HG03571 (cell line): ENCODE results near the gene ANKS1B.
A peak's percentile ranks its signal among the peaks of the same experiment; 100 is the strongest.
"Not testable (repeated sequence)": the region's sequence is repeated elsewhere in the genome, so short reads cannot be mapped to it uniquely, and the experiment has no call there.

Source experiments
- ATAC-seq: cut with Tn5 transposase; IDR thresholded peaks from one replicate; pipeline ENCODE4 v1.9.1; 2021; ENCODE audit not compliant: unreplicated experiment

Gene ANKS1B

DNA sequence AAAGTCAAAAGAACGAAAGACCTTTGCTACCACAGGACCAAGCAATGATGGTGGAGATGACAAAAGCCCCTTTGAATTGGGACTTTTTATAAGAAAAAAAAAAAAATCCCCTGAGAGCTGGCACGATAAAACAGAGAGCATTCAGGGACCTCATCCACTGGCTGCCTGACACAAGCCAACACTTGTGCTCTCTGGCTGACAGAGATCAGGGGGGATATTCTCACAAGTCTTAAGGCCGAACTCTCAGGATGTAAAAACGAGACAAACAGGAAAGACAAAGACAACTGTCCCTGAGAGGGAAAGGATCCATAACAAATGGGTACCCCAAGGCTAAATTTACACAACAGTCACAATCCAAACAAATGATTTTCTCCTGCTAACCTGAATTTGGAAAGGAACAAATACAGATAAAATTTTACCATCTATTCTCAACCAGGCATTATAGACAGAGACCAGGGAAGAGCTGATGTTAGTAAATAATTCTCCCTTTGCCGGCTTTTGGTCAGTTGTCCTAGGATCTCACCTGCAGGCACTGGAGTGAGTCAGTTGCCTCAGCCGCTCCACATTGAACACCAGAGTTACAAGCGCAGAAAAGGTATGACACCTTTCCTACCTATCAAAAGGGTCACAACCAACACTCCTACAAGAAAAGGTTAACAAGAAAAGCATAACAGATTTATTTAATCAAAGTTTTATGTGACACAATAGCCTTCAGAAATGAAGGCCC, 375.1 kb downstream of the ANKS1B start:
- no peak for ATAC-seq

DNA sequence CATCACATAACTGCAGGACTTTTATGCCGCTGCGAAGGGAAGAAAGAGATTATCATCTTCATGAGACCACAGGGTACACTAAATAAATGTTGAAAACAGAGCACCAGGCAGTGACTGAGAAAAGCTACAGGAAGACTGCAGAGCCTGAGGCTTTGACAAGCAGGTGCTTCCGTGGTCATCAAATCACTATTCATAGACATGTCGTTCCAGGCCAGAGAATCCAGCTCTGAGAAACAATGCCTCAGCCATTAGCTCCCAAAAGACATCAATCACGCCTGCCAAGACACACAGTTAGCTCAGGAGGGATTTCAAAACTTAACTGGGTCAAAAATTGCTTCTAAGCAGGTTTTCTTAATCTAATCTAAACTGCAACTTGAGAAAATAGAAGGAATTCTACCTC, 384.3 kb downstream of the ANKS1B start:
- peak; percentile 88 for ATAC-seq

DNA sequence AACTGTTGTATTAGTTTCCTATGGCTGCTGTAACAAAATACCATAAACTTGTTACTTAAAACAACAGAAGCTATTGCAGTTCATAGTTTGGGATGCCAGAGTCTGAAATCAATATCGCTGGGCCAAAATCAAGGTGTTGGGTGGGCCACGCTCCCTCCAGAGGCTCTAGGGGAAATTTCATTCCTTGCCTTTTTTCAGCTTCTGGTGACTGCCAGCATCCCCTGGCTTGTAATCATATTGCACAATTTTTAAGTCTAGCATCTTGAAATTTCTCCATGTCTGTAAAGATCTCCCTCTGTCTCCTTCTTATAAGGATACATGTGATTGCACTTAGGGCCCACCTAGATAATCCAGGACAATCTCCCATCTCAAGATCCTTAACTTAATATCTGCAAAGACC, 386.0 kb downstream of the ANKS1B start:
- ATAC-seq: no peak

DNA sequence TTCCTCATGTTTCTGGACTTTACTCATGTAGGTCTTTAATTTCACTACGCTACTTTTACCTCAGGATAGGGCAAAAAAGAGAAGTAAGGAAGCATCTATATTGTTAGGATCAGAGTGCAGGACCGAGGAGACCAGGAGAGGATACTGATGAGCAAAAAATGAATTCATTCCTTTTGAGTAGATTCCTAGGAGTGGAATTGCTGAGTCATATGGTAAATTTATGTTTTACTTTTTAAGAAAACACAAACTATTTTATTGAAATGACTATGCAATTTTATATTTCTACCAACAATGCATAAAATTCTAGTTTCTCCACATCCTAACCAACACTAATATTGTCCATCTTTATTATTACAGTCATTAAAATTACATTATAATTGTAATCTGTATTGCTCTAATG, 388.0 kb downstream of the ANKS1B start:
- no peak for ATAC-seq

- ATAC-seq: not testable (repeated sequence)
These were observed 407.6 kb downstream of the ANKS1B start for GRCh38 chr12:99577125-99577524.

- no peak for ATAC-seq
These were observed 410.8 kb downstream of the ANKS1B start for GRCh38 chr12:99573980-99574379.

- ATAC-seq: no peak
These were observed 417.7 kb downstream of the ANKS1B start for GRCh38 chr12:99567072-99567471.

DNA sequence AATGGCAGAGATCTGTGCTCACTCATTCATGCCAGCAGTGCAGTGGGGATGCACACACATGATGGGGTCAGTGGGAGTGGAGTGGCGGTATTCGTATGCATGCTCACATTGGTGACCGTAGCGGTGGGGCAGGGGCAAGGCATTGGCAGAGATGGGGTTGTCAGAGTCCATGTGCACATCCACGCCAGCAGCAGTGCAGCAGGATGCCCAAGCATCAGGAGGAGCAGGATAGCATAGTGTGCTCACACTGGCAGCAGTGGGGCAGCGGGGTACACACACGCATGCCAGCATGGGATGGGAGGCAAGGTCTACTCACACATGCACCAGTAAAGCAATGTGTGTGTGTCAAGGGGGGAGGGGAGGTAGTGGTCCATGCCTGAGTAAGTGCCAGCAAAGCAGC, 426.6 kb downstream of the ANKS1B start:
- ATAC-seq: no peak

- ATAC-seq: no peak
These were observed 431.3 kb downstream of the ANKS1B start for GRCh38 chr12:99553461-99553860.

DNA sequence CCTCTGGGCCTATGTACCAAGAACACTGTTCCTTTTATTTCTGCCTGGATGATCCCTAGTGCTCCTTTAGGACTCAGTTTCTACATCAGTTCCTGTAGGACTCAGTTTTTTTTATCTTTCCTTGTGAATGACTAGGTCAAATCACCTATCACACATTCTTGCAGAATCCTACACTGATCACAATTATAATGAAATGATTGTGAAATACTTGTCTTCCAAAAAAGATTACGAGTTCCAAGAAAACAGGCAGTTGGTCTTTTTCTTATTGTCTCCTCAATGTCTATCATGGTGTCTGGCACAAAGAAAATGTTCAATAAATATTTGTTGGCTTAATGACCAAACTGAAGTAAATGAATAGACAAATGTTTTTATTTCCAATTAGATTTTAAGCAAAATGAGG, 432.7 kb downstream of the ANKS1B start:
- ATAC-seq: no peak

DNA sequence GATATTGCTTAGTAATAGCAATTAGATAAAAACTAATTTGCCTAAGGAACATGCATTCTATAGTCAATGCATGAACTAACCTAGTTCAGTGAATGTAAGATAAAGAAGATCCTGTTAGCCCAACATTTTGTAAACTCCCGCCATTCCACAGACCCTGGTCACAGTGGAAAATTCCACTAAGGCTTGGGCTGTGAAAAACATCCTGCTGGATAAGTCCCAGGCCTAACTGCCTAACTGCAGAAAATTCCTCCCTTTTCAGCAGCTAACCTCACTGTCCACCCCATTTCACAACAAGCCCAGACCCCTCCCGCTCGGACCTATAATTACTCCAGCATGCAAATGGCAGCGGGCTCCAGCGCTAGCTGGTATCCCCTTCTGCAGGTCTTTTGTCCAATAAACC, 435.1 kb downstream of the ANKS1B start:
- ATAC-seq: no peak

DNA sequence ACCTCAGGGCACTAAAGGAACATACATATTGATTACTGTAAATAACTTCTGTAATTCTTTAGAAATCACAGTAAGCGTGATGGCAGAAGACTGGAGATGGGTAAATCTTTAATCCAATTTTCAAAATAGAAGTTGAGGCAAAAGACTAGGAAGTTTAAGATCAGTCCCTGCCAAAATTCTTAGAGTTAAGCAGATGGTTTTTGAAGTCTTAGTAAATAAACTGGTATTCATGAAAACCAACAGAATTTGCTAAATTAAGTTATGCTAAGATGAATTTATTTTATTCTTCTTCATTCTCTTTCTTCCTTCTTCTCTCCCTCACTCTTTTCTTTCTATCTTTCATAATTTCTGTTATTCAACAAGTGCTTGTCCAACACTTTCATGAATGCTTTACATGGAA, 435.5 kb downstream of the ANKS1B start:
- ATAC-seq: no peak

GRCh38 chr12:99544457-99544856, 440.3 kb downstream of the ANKS1B start:
- no peak for ATAC-seq

GRCh38 chr12:99529966-99530365, 454.8 kb downstream of the ANKS1B start:
- ATAC-seq: peak; percentile 96

GRCh38 chr12:99528478-99528877, 456.3 kb downstream of the ANKS1B start:
- ATAC-seq: no peak

- ATAC-seq: no peak
These were observed 460.9 kb downstream of the ANKS1B start for GRCh38 chr12:99523853-99524252.

- no peak for ATAC-seq
These were observed 462.3 kb downstream of the ANKS1B start for GRCh38 chr12:99522456-99522855.

- no peak for ATAC-seq
These were observed 463.1 kb downstream of the ANKS1B start for GRCh38 chr12:99521664-99522063.

- no peak for ATAC-seq
These were observed 471.7 kb downstream of the ANKS1B start for GRCh38 chr12:99513066-99513465.

DNA sequence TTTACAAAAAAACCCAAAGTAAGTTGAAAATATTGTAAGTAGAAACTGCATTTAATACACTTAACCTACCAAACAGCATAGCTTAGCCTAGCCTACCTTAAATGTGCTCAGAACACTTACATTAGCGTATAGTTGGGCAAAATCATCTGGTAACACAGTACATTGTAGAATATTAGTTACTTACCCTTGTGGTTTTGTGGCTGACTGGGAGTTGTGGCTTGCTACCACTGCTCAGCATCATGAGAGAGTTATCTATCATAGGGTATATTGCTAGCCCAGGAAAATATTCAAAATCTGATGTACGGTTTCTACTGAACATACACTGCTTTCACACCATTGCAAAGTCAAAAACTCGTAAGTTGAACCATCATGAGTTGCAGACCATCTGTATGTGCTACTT, 478.9 kb downstream of the ANKS1B start:
- no peak for ATAC-seq

- ATAC-seq: no peak
These were observed 486.0 kb downstream of the ANKS1B start for GRCh38 chr12:99498756-99499155.

DNA sequence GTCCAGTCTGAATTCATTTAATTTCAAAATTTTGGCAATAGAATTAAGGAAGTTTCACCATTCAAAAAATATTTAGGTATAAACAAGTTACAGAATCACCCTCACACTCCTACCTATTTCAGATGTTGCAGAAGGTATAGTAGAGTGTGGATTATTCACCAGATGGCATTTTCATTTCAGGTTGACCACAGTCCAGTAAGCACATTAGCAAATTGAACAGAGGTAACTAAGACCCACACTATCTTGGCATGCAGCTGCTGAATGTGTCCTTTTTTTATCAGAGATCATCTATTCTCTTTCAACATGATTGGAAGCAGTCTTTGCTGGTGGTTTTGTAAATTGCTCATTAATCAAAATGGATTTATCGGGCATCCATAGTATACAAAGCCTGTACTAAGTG, 488.9 kb downstream of the ANKS1B start:
- no peak for ATAC-seq

- no peak for ATAC-seq
These were observed 491.5 kb downstream of the ANKS1B start for GRCh38 chr12:99493197-99493596.
